Transverse colon (tissue), 4 donors: Measurements from ENCODE around the gene RUNX1. TPM values are rescaled to one million over a fixed set of nuclear protein-coding genes. Genes with fewer than 3 reads are reported as not detected.
"Not testable (repeated sequence)": the region's sequence is repeated elsewhere in the genome, so short reads cannot be mapped to it uniquely, and the experiment has no call there.

Experiments used
- DNase-seq: peaks from one replicate; pipeline ENCODE4 v3.0.0-alpha.2; 2019
- H3K27ac ChIP-seq, 4 donors: fragments of 200-600 bp; sonication (generic); 2 replicates each; pipeline ENCODE4 v1.5.1; 2016 to 2018; ENCODE audit warnings: inconsistent platforms in 4 of 4
- H3K27me3 ChIP-seq: fragments of 200-600 bp; sonication (generic); 2 replicates; pipeline ENCODE4 v1.5.1; 2017; ENCODE audit warnings: inconsistent platforms
- H3K36me3 ChIP-seq, 4 donors: fragments of 200-600 bp; sonication (generic); 2 replicates each; pipeline ENCODE4 v1.5.1; 2017 to 2019; ENCODE audit warnings: inconsistent platforms in 4 of 4
- H3K4me1 ChIP-seq, 4 donors: fragments of 200-600 bp; sonication (generic); 2 replicates each; pipeline ENCODE4 v1.5.1; 2017 to 2020; ENCODE audit warnings: inconsistent platforms in 4 of 4
- H3K4me3 ChIP-seq, 4 donors: fragments of 200-600 bp; sonication (generic); 1 replicate in 1 of 4; 2 replicates in 3 of 4; pipeline versions ENCODE4 v1.5.1 to v1.6.1; 2017 to 2019; ENCODE audit warnings: inconsistent platforms in 4 of 4
- H3K9me3 ChIP-seq, 2 donors: fragments of 200-600 bp; sonication (generic); 2 replicates each; pipeline ENCODE4 v1.5.1; 2017 to 2019; ENCODE audit warnings: inconsistent platforms in 2 of 2
- CTCF ChIP-seq, 5 experiments: fragments of 200-600 bp in 3 of 5; fragments of 450-650 bp in 2 of 5; sonication (generic) in 3 of 5; IDR thresholded peaks; 1 replicate in 2 of 5; 2 replicates in 3 of 5; pipeline ENCODE4 v1.5.1; 2016 to 2017; ENCODE audit warnings: antibody characterized with exemption in 5 of 5, inconsistent platforms in 3 of 5, mild to moderate bottlenecking in 2 of 5, moderate library complexity in 1 of 5
- EP300 ChIP-seq: sonication (generic); formaldehyde crosslinking; IDR thresholded peaks from one replicate; pipeline ENCODE4 v1.6.1; 2017; ENCODE audit warnings: antibody characterized with exemption, low read depth
- POLR2A ChIP-seq: fragments of 450-650 bp; IDR thresholded peaks from one replicate; pipeline ENCODE4 v1.6.1; 2016; ENCODE audit warnings: antibody characterized with exemption, mild to moderate bottlenecking, moderate library complexity
- POLR2AphosphoS5 ChIP-seq, 3 donors: sonication (generic); formaldehyde crosslinking; IDR thresholded peaks; one replicate each; pipeline ENCODE4 v1.6.1; 2016; ENCODE audit warnings: antibody characterized with exemption in 3 of 3
- WGBS, 2 donors: methylation state at CpG; one replicate each; pipeline ENCODE4 v1.1.5; 2018; ENCODE audit warnings: low coverage in 1 of 2; 5-methylcytosine and 5-hydroxymethylcytosine counted together
- in situ Hi-C, 4 donors: fragments of 200-750 bp; cut with MboI; loops; one replicate each; pipeline versions ENCODE4 v1.15.0 to v1.15.1; 2017; ENCODE audit warnings: low sequenced_read_pairs in 3 of 4, low pct_ligation_motif_present in 1 of 4, low pct_unique_long_range_greater_than_20kb in 1 of 4
- intact Hi-C: fragments of 100-400 bp; cut with DNase I; formaldehyde crosslinking; loops from one replicate; pipeline ENCODE4 v1.15.1; 2023; ENCODE audit warnings: low total_unique reads
- total RNA-seq, 4 donors: library from RNA; depleted of rRNA; stranded (reverse); fragments of >200 nt; gene quantifications; one replicate each; pipeline ENCODE4 v1.1.0, GENCODE V29; 2016

The RUNX1 gene
- total RNA-seq, 4 donors from 2014 or later: 8.3 to 60.1 (median 34.7) TPM

- intact Hi-C loops: no loop called here
- H3K4me3 ChIP-seq: no peak overlapping the region
- no peaks in the 10 kb centered on the region for H3K27me3 ChIP-seq
- no peaks in the 10 kb centered on the region for H3K36me3 ChIP-seq
- no peak for DNase-seq
- 80% methylated on average over 10 to 13 of the region's 13 CpGs for WGBS, 2 donors
- H3K4me1 ChIP-seq: no peaks in the 10 kb centered on the region
- in situ Hi-C loops: no loop called here
- TF ChIP-seq CTCF (IDR thresholded peaks at IDR 0.05): no peak
- no peak for TF ChIP-seq POLR2A
- TF ChIP-seq EP300: no peak
- no peak for TF ChIP-seq POLR2AphosphoS5 (IDR thresholded peaks at IDR 0.05)
- no peaks in the 10 kb centered on the region for H3K9me3 ChIP-seq
- H3K27ac ChIP-seq: no peak overlapping the region
These were observed 80.4 kb downstream of the RUNX1 start for GRCh38 chr21:34968414-34969333.

GRCh38 chr21:34967509-34968289 is 81.4 kb downstream of the RUNX1 start:
- no peak for DNase-seq
- Histone ChIP-seq H3K27ac (peak overlapping the region in 1 of 4 donors; percentile 7), H3K9me3 (no peaks in the 10 kb centered on the region), H3K4me1 (no peaks in the 10 kb centered on the region), H3K36me3 (no peaks in the 10 kb centered on the region), H3K27me3 (no peaks in the 10 kb centered on the region), H3K4me3 (no peak overlapping the region)
- TF ChIP-seq POLR2AphosphoS5 (IDR thresholded peaks at IDR 0.05) (no peak), POLR2A (no peak), CTCF (IDR thresholded peaks at IDR 0.05) (no peak), EP300 (no peak)
- intact Hi-C loops (no loop called here), in situ Hi-C loops (no loop called here)
- 71% methylated on average over 10 of the region's 10 CpGs; no CpG with 5 or more reads in 1 of the 2 donors for WGBS, 2 donors

- WGBS, 2 donors: 83 to 95% methylated on average over 11 of the region's 11 CpGs
- H3K27ac ChIP-seq, intact Hi-C loops: not testable (repeated sequence)
These were observed 82.2 kb downstream of the RUNX1 start for GRCh38 chr21:34966881-34967280.

GRCh38 chr21:34965200-34966174 is 83.6 kb downstream of the RUNX1 start:
- Histone ChIP-seq H3K27ac (peak overlapping the region in 2 of 4 donors; percentile 8 to 10), H3K4me1 (no peaks in the 10 kb centered on the region), H3K36me3 (no peaks in the 10 kb centered on the region), H3K4me3 (no peak overlapping the region), H3K27me3 (no peaks in the 10 kb centered on the region), H3K9me3 (no peaks in the 10 kb centered on the region)
- intact Hi-C loops: no loop called here
- 67 to 71% methylated on average over 7 to 10 of the region's 10 CpGs for WGBS, 2 donors
- DNase-seq: no peak
- no peak for TF ChIP-seq EP300
- peak in 1 of 3 donors; percentile 33 for TF ChIP-seq POLR2AphosphoS5 (IDR thresholded peaks at IDR 0.05)
- TF ChIP-seq POLR2A: no peak
- in situ Hi-C loops: no loop called here

More at GRCh38 chr21:34966881-34967280, 82.2 kb downstream of the RUNX1 start:
- H3K4me3 ChIP-seq, H3K4me1 ChIP-seq, in situ Hi-C loops, H3K36me3 ChIP-seq, H3K27me3 ChIP-seq, DNase-seq, H3K9me3 ChIP-seq: not testable (repeated sequence)
